HCT116 (cell line): ENCODE data around the gene CCDC40. TPM values are rescaled to one million over a fixed set of nuclear protein-coding genes. Genes with fewer than 3 reads are reported as not detected.

Experiments
- ATAC-seq: fragments of 200-7000 bp; cut with Tn5 transposase; 2 replicates; pipeline ENCODE4 v1.9.1; 2020; ENCODE audit warnings: mild to moderate bottlenecking, moderate library complexity
- BruUV-seq: library from RNA; stranded (reverse); fragments of 400-500 nt; replicated peaks from 2 replicates; lab custom pipeline; 2021; lab: Mats Ljungman, UMichigan
- CTCF ChIA-PET: fragments of 300-600 bp; sonication (Branson Sonifier 250); formaldehyde crosslinking; loops from one replicate; lab custom pipeline; 2021; ENCODE audit warnings: antibody characterized with exemption; lab: Charles Lee
- POLR2A ChIA-PET: fragments of 300-600, 350-600 bp; sonication (Branson Sonifier 250); formaldehyde crosslinking; loops from one replicate; lab custom pipeline; 2021; ENCODE audit warnings: antibody characterized with exemption; lab: Charles Lee
- RAD21 ChIA-PET, 2 experiments: fragments of 300-600 bp; sonication (Branson Sonifier 250); formaldehyde crosslinking; loops; one replicate each; lab custom pipeline; 2023; ENCODE audit warnings: low total read pairs in 2 of 2; ENCODE audit not compliant: uncharacterized antibody in 2 of 2, unreplicated experiment in 2 of 2, low non-redundant PET in 1 of 2; lab: Charles Lee
- DNase-seq: peaks from one replicate; pipeline ENCODE4 v3.0.0-alpha.2; 2010; ENCODE audit warnings: low read depth, low spot score
- H2AFZ ChIP-seq: fragments of 200-600 bp; shearing (Covaris generic), sonication (generic); 2 replicates; pipeline ENCODE4 v1.6.1; 2017; ENCODE audit warnings: low read depth, mixed run types, mixed read lengths, antibody characterized with exemption, low read length; ENCODE audit not compliant: poor library complexity, severe bottlenecking
- H3K27ac ChIP-seq: 2 replicates; pipeline ENCODE4 v1.5.1; 2012; ENCODE audit warnings: low read depth, low read length
- H3K27me3 ChIP-seq: fragments of 200-600 bp; sonication (generic); 2 replicates; pipeline ENCODE4 v1.6.1; 2016; ENCODE audit warnings: mixed run types, low read length, mixed read lengths; ENCODE audit not compliant: insufficient read depth
- H3K36me3 ChIP-seq, 2 experiments: fragments of 200-500 bp in 1 of 2; fragments of 200-600 bp in 1 of 2; sonication (Bioruptor generic) in 1 of 2; sonication (generic) in 1 of 2; 2 replicates each; pipeline versions ENCODE4 v1.5.1 to v1.6.1; 2014 to 2016; ENCODE audit warnings: low read length in 2 of 2, inconsistent platforms in 1 of 2, mixed read lengths in 1 of 2, mixed run types in 1 of 2; ENCODE audit not compliant: insufficient read depth in 2 of 2, control insufficient read depth in 1 of 2
- H3K4me1 ChIP-seq, 2 experiments: fragments of 200-600 bp in 1 of 2; sonication (generic) in 1 of 2; 2 replicates each; pipeline versions ENCODE4 v1.5.1 to v1.6.1; 2012 to 2017; ENCODE audit warnings: low read length in 2 of 2, inconsistent platforms in 1 of 2, mild to moderate bottlenecking in 1 of 2, mixed read lengths in 1 of 2, mixed run types in 1 of 2, moderate library complexity in 1 of 2; ENCODE audit not compliant: insufficient read depth in 2 of 2, control insufficient read depth in 1 of 2
- H3K4me2 ChIP-seq: fragments of 200-600 bp; sonication (generic); 2 replicates; pipeline ENCODE4 v1.6.1; 2017; ENCODE audit warnings: mixed run types, low read length, mixed read lengths
- H3K4me3 ChIP-seq, 2 experiments: fragments of 200-600 bp in 1 of 2; sonication (generic) in 1 of 2; replicated peaks in 1 of 2; 2 replicates each; pipeline ENCODE4 v1.5.1; 2011 to 2016; ENCODE audit warnings: low read length in 2 of 2, control low read depth in 1 of 2, low read depth in 1 of 2, mild to moderate bottlenecking in 1 of 2, mixed read lengths in 1 of 2, mixed run types in 1 of 2
- H3K79me2 ChIP-seq: fragments of 200-600 bp; sonication (generic); 2 replicates; pipeline ENCODE4 v1.6.1; 2017; ENCODE audit warnings: mild to moderate bottlenecking, mixed run types, low read length, moderate library complexity, mixed read lengths; ENCODE audit not compliant: insufficient read depth
- H3K9ac ChIP-seq: fragments of 200-600 bp; sonication (generic); 2 replicates; pipeline ENCODE4 v1.6.1; 2016; ENCODE audit warnings: low read length, mixed read lengths
- H3K9me2 ChIP-seq: fragments of 200-600 bp; sonication (generic), shearing (Covaris generic); 2 replicates; pipeline ENCODE4 v1.6.1; 2017; ENCODE audit warnings: mixed run types, mild to moderate bottlenecking, moderate library complexity; ENCODE audit not compliant: insufficient read depth
- H3K9me3 ChIP-seq, 2 experiments: fragments of 200-500 bp in 1 of 2; fragments of 200-600 bp in 1 of 2; sonication (Bioruptor generic) in 1 of 2; sonication (generic) in 1 of 2; 2 replicates each; pipeline ENCODE4 v1.6.1; 2014 to 2017; ENCODE audit warnings: low read length in 2 of 2, mixed read lengths in 2 of 2, inconsistent platforms in 1 of 2, low read depth in 1 of 2, mild to moderate bottlenecking in 1 of 2, mixed run types in 1 of 2, moderate library complexity in 1 of 2; ENCODE audit not compliant: control insufficient read depth in 1 of 2, insufficient read depth in 1 of 2
- H4K20me1 ChIP-seq: fragments of 200-600 bp; sonication (generic), shearing (Covaris generic); 2 replicates; pipeline ENCODE4 v1.6.1; 2017; ENCODE audit warnings: mixed run types, mild to moderate bottlenecking, moderate library complexity; ENCODE audit not compliant: insufficient read depth
- CBX3 ChIP-seq: IDR thresholded peaks from 2 replicates; pipeline ENCODE4 v1.6.1; 2012; ENCODE audit warnings: low read depth
- CEBPB ChIP-seq: IDR thresholded peaks from 2 replicates; pipeline ENCODE4 v1.6.1; 2012; ENCODE audit warnings: low read depth
- ELF1 ChIP-seq: IDR thresholded peaks from 2 replicates; pipeline ENCODE4 v1.6.1; 2012; ENCODE audit warnings: low read depth, borderline replicate concordance
- JUND ChIP-seq: IDR thresholded peaks from 2 replicates; pipeline ENCODE4 v1.6.1; 2012
- POLR2AphosphoS5 ChIP-seq: IDR thresholded peaks from 2 replicates; pipeline ENCODE4 v1.6.1; 2011; ENCODE audit warnings: mild to moderate bottlenecking, low read depth, low read length, moderate library complexity
- RAD21 ChIP-seq: IDR thresholded peaks from 2 replicates; pipeline ENCODE4 v1.6.1; 2012; ENCODE audit warnings: low read depth, mild to moderate bottlenecking
- REST ChIP-seq: IDR thresholded peaks from 2 replicates; pipeline ENCODE4 v1.6.1; 2012; ENCODE audit warnings: low read depth
- SIN3A ChIP-seq: IDR thresholded peaks from 2 replicates; pipeline ENCODE4 v1.6.1; 2012; ENCODE audit warnings: low read depth
- SP1 ChIP-seq: IDR thresholded peaks from 2 replicates; pipeline ENCODE4 v1.6.1; 2012; ENCODE audit warnings: low read depth
- SRF ChIP-seq: IDR thresholded peaks from 2 replicates; pipeline ENCODE4 v1.6.1; 2012; ENCODE audit warnings: low read depth
- ZBTB33 ChIP-seq: IDR thresholded peaks from 2 replicates; pipeline ENCODE4 v1.6.1; 2011; ENCODE audit warnings: mild to moderate bottlenecking, low read length, moderate library complexity; ENCODE audit not compliant: insufficient replicate concordance; ENCODE audit errors: extremely low read depth
- ZFX ChIP-seq: fragments of 450-650 bp; IDR thresholded peaks from 2 replicates; pipeline ENCODE4 v1.6.1; 2017
- ZNF274 ChIP-seq: fragments of 200-500 bp; sonication (Bioruptor generic); IDR thresholded peaks from 2 replicates; pipeline ENCODE4 v1.6.1; 2014; ENCODE audit warnings: mild to moderate bottlenecking, low read depth, low read length, inconsistent platforms
- intact Hi-C: fragments of 100-400 bp; cut with micrococcal nuclease; formaldehyde crosslinking; loops from 2 replicates; pipeline ENCODE4 v1.10.0; 2022
- total RNA-seq: library from RNA; stranded (reverse); gene quantifications from one replicate; pipeline ENCODE4 v1.2.1, GENCODE V29; 2021; ENCODE audit not compliant: unreplicated experiment
- TF ChIP-seq, protein P1 (sequence below): IDR thresholded peaks from 2 replicates; pipeline ENCODE4 v1.6.1; 2012
- TF ChIP-seq, protein P2 (sequence below): IDR thresholded peaks from 2 replicates; pipeline ENCODE4 v1.6.1; 2012

CCDC40 gene
- total RNA-seq, 1 experiment from 2014 or later, result 10.3 TPM

- Histone ChIP-seq H4K20me1 (no peaks in the 10 kb centered on the region), H3K4me2 (0 out of 2 replicates have a peak overlapping the region, but pooled peaks have one; percentile 1), H3K4me3 (no peak overlapping the region), H2AFZ (no peak overlapping the region), H3K27me3 (no peaks in the 10 kb centered on the region), H3K27ac (no peak overlapping the region; the same call in 1 of the 2 replicates), H3K9me3 (no peaks in the 10 kb centered on the region), H3K9me2 (no peaks in the 10 kb centered on the region), H3K9ac (no peak overlapping the region), H3K79me2 (0 out of 2 replicates have a peak, but pooled peaks cover 5% of the 10 kb centered on the region), H3K36me3 (no peaks in the 10 kb centered on the region), H3K4me1 (peaks cover 57 to 63% of the 10 kb centered on the region in 2 experiments)
- intact Hi-C loops, result loop anchor here (1.0 to 2.0 kb wide), 3 partner anchors 182 to 245 kb away; no protein-coding TSS in a partner anchor
- ATAC-seq (no peak), DNase-seq (no peak)
- ChIA-PET CTCF (interaction anchor here (1.3 to 3.5 kb wide), 3 partner anchors 151 to 249 kb away, joined by 3 to 10 read pairs (median 4); partner anchors contain the start of gene CBX4), POLR2A (interaction anchor here (1.4 kb wide), 1 partner anchor 190 kb away, joined by 3 read pairs; no protein-coding TSS in a partner anchor), RAD21 (interaction anchor here in 1 of 2 experiments (1.0 kb wide), 1 partner anchor 146 kb away, joined by 5 read pairs; no protein-coding TSS in a partner anchor)
- no TSS peak for BruUV-seq
- TF ChIP-seq REST (no peak), SRF (no peak), CEBPB (no peak), CBX3 (no peak), SP1 (no peak), ELF1 (no peak), ZFX (no peak), SIN3A (no peak), JUND (no peak), POLR2AphosphoS5 (no peak), ZBTB33 (no peak), ZNF274 (no peak), RAD21 (no peak)
- TF ChIP-seq, protein P1, sequence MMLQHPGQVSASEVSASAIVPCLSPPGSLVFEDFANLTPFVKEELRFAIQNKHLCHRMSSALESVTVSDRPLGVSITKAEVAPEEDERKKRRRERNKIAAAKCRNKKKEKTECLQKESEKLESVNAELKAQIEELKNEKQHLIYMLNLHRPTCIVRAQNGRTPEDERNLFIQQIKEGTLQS, result no peak
- TF ChIP-seq, protein P2, sequence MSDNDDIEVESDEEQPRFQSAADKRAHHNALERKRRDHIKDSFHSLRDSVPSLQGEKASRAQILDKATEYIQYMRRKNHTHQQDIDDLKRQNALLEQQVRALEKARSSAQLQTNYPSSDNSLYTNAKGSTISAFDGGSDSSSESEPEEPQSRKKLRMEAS, result no peak
Measured at GRCh38 chr17:79990704-79991103, 45.7 kb upstream of the CCDC40 start.
